Activated effector memory CD4-positive, alpha-beta T cell treated with anti-CD3 and anti-CD28 coated beads, Interleukin-2, amount 50 U/mL, for 16 hours (primary cell): ENCODE data around the gene TMEM151A.
"Not testable (repeated sequence)": the region's sequence is repeated elsewhere in the genome, so short reads cannot be mapped to it uniquely, and the experiment has no call there.

Experiments used
- DNase-seq: peaks from one replicate; pipeline ENCODE4 v3.0.0-alpha.2; 2020

Gene TMEM151A

GRCh38 chr11:66310324-66310723 lies 18.6 kb downstream of the TMEM151A start:
- no peak for DNase-seq

DNA sequence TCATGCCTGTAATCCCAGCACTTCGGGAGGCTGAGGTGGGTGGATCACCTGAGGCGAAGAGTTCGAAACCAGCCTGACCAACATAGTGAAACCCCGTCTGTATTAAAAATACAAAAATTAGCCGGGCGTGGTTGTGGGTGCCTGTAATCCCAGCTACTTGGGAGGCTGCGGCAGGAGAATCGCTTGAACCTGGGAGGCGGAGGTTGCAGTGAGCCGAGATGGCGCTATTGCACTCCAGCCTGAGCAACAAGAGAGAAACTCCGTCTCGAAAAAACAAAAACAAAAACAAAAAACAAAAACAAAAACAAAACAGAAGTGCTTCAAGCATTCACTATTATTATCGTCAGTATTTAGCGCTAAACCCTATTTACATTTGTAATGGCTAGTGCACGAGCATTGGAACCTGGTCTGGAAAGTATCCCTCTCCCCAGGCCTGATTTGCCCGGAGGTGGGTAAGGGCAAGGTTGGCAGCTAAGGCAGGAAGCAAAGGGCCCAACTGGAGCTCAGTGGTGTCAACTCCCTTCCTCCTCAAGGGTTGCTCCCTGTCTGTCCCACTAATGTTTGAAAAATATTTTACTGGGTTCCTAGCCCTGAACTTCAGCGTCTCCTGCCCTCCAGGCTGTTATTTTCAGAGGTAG lies 19.2 kb downstream of the TMEM151A start:
- DNase-seq: not testable (repeated sequence)

DNA sequence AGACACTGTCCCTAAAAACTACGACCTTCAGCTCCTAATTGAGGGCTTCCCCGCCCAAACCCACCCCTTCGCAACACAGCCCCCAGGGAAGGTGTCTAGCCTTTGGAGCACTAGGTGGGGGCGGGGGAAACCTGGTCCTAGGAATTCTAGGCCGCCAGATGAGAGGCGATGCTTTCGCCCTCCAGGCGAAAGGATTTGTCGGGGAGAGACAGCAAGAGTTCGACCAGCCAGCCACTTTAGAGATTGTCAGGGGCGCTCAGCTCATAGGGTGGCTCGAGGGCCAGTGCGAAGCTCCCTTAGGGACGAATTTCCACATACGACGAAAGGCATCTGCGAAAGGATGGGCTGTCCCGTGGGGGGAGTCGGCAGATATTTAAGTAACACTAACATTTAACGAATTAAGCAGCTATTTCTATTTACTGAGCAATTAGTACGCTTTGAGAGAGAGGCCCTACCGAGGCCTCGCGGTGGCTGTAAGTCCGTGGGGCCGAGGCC lies 19.8 kb downstream of the TMEM151A start:
- no peak for DNase-seq

GRCh38 chr11:66311965-66312548 lies 20.4 kb downstream of the TMEM151A start:
- DNase-seq: peak; percentile 99

GRCh38 chr11:66312549-66313320 lies 21.0 kb downstream of the TMEM151A start:
- DNase-seq: peak; percentile 98

DNA sequence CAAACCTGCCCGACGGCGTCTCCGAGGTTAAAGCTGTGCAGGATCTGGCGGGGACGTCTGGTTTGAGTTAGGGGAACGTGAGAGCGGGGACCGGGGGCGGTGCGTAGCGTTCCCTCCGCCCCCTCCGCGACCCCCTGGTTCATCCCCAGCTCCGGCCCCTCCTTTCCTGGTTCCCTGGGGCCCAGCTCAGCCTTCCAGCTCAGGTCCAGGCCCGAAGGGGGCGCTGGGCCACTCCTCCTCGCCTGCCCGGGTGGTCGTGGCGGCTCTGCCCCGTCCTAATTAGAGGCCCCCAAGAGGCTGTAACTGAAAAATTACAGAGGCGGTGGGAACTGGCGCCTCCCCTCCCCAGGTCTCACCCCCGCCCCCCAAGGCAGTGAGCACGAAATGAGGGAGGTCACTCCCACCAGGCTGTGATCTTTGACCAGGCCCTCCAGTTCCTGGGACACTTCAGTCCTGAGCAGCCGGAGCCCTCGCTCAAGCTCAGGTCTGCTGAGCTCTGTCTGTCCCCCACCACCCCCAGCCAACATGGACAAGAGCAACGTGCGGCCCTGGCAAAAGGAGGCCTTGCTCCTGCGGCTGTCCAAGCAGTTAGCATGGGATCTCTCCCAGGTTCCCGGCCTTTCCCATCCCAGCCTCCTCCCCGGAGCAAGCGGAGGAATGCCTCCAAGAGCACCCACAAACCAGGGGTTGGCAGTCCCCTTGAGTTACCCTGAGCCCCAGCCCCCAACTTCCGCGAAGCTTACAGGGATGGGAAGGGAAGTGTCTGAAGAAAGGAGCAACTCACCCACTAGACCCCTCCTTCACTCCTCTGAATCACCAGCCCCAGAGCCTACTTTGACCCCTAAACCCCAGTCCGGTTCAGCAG lies 21.9 kb downstream of the TMEM151A start:
- DNase-seq: no peak

DNA sequence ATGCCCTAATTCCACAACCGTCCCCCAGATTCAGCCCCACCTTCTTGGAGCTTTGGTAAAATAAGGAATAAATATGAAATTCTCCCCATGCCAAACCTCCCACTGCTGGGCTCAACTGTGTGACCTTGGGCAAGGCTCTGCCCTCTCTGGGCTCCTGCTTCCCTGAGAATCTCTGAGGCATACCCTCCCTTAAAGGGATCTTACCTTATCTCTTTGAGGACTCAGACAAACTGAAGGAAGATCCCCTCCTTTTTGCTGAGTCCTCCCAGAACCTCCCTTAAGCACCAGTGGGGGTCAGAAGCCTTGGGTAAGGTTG lies 22.4 kb downstream of the TMEM151A start:
- no peak for DNase-seq

- DNase-seq: no peak
These were observed 23.1 kb downstream of the TMEM151A start for GRCh38 chr11:66314561-66315497.

GRCh38 chr11:66315498-66315885 lies 23.8 kb downstream of the TMEM151A start:
- no peak for DNase-seq

GRCh38 chr11:66315921-66316811 lies 24.5 kb downstream of the TMEM151A start:
- no peak for DNase-seq

DNA sequence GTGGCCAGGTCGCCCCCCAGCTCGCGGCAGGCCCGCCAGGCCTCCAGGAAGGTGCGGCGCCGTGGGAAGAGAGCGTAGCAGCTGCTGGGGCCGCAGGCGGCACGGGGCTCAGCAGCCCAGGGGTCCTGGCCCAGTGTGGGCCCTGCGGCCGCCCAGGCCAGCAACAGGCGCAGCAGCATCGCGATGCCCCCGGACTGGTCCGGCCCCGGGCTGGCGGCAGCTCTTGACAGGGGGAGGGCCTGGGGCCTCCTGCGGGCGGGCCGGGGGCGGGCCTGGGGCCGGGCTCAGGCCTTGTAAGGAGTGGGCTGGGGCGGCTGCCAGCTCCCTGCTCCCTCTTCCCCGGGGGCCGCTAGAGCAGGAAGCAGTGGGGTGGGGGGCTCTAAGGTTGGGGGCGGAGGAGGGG lies 25.2 kb downstream of the TMEM151A start, which contains the start of gene CD248:
Gene CD248 (minus strand): TSS at position 196 of the 403 bp plus-strand sequence. CDS start 17 bp downstream, at position 179.
- DNase-seq: no peak

- DNase-seq: no peak
These were observed 25.6 kb downstream of the TMEM151A start for GRCh38 chr11:66317322-66317722.

- DNase-seq: no peak
These were observed 26.3 kb downstream of the TMEM151A start for GRCh38 chr11:66317723-66318599.

DNA sequence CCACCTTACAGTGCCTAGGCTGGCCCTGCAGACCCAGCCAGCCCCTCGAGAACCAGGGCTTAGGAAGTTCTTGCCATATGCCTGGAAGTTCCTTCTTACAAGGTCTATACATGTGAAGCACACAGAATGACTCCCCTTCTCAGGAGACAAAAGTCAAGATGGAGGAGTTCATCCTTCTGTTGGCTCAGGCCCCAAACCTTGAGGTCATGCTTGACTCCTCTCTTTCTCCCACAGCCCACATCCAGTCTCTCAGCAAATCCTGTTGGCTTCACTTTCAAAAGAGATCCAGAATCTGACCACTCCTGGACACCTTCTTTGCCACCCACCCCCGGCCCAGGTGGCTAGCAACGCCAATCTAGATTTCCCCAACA lies 26.9 kb downstream of the TMEM151A start:
- DNase-seq: no peak

DNA sequence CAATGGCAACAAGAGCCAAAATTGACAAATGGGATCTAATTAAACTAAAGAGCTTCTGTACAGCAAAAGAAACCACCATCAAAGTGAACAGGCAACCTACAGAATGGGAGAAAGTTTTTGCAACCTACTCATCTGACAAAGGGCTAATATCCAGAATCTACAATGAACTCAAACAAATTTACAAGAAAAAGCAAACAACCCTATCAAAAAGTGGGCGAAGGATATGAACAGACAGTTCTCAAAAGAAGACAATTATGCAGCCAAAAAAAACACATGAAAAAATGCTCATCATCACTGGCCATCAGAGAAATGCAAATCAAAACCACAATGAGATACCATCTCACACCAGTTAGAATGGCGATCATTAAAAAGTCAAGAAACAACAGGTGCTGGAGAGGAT lies 28.6 kb downstream of the TMEM151A start:
- not testable (repeated sequence) for DNase-seq

DNA sequence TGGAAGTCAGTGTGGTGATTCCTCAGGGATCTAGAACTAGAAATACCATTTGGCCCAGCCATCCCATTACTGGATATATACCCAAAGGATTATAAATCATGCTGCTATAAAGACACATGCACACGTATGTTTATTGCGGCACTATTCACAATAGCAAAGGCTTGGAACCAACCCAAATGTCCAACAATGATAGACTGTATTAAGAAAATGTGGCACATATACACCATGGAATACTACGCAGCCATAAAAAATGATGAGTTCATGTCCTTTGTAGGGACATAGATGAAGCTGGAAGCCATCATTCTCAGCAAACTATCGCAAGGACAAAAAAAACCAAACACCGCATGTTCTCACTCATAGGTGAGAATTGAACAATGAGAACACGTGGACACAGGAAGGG lies 29.1 kb downstream of the TMEM151A start:
- not testable (repeated sequence) for DNase-seq

GRCh38 chr11:66321606-66322005 lies 29.9 kb downstream of the TMEM151A start:
- DNase-seq: no peak

DNA sequence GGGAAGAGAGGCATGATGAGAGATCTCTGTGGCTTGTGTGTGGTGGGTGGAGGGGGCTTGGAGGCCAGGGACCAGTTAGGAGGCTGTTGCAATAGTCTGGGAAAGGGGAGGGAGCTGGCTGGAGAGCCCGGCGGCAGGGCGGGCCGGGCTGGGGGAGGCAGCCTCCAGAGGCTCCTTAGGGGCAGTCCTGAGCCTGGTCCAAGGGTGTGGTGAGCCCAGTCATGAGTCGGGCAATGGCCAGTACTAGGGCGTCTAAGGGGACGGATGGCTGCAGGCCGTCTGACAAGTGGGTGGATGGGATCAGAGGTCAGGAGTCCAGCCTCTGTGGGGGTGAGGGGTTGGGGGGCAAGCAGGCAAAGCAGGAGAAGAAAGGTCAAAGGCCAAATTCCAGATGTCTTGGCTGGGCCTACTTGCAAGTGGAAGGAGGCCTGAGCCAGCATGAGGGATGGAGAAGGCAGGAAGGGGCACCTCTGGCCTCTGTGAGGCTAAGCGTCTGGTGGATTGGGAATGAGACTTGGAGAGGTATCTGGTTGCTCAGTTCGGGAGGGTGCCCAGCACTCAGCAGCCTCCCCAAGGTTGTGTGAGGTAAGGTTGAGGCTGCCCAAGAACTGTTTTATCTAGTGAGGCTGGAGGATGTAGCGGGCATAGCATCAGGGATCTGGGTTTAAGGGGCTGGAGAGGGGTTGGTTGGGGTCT lies 31.2 kb downstream of the TMEM151A start:
- DNase-seq: no peak

DNA sequence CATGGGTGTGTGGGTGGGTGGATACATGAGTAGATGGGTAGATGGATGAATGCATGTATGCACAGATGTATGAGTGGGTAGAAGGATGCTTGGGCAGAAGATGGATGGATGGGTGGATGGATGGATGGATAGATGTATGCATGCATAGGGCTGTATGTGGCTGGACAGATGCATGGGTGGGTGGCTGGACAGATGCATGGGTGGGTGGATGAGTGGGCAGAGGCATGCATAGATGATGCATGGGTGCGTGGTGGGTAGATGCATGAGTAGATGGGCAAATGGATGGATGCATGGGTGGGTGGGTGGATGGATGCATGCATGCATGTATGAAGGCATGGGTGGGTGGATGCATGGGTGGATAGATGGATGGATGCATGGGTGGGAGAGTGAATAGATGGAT lies 32.0 kb downstream of the TMEM151A start:
- DNase-seq: no peak
